ENCODE results near the gene CAPZA1. TPM values are rescaled to one million over a fixed set of nuclear protein-coding genes. Genes with fewer than 3 reads are reported as not detected.
"Not testable (repeated sequence)": the region's sequence is repeated elsewhere in the genome, so short reads cannot be mapped to it uniquely, and the experiment has no call there.

Gene CAPZA1
- total RNA-seq, 8 experiments from 2014 or later = 119 to 210 (median 162) TPM

- no peak overlapping the region for H3K27ac ChIP-seq
- WGBS, 10 experiments = 55 to 100% (median 95%) methylated on average over 1 to 4 of the region's 4 CpGs; no CpG with 5 or more reads in 1 of the 10 experiments
- no peaks in the 10 kb centered on the region for H3K4me1 ChIP-seq (replicated peaks in 1 of 2)
- H3K4me3 ChIP-seq = no peak overlapping the region
- in situ Hi-C loops (cut with MboI; ENCODE audit: low pct_unique_long_range_greater_than_20kb in 2 of 9, low sequenced_read_pairs in 9 of 9, unreplicated experiment in 9 of 9) = loop anchor here in 2 of 9 experiments (25.0 kb wide), 2 partner anchors 93 to 218 kb away; partner anchors contain the start of genes CTTNBP2NL (in 1 of the 2) and WNT2B (in 1 of the 2)
- ATAC-seq (replicated peaks in 6 of 8) = no peak
Observed at GRCh38 chr1:112605633-112606327, 13.9 kb upstream of the CAPZA1 start.

- in situ Hi-C loops (cut with MboI; ENCODE audit: low pct_unique_long_range_greater_than_20kb in 2 of 9, low sequenced_read_pairs in 9 of 9, unreplicated experiment in 9 of 9) = loop anchor here in 2 of 9 experiments (10.0 to 25.0 kb wide), 3 partner anchors 102 to 227 kb away; partner anchors contain the start of genes CTTNBP2NL (in 2 of the 2) and WNT2B (in 1 of the 2)
- ATAC-seq (replicated peaks in 6 of 8) = peak in 1 of 8 experiments; percentile 10
Observed at GRCh38 chr1:112614460-112615065, 5.1 kb upstream of the CAPZA1 start.

GRCh38 chr1:112618114-112618720, 1.4 kb upstream of the CAPZA1 start:
- 0 to 9% (median 1%) methylated on average over 5 to 11 of the region's 12 CpGs; no CpG with 5 or more reads in 1 of the 10 experiments for WGBS, 10 experiments
- Histone ChIP-seq H3K4me3 (peak overlapping the region; percentile 84 to 97 (median 94)), H3K4me1 (replicated peaks in 1 of 2) (peaks cover 18 to 24% of the 10 kb centered on the region in 2 donors), H3K27ac (peak overlapping the region; percentile 95 to 98)
- no peak for ATAC-seq (replicated peaks in 6 of 8)
- in situ Hi-C loops (cut with MboI; ENCODE audit: low pct_unique_long_range_greater_than_20kb in 2 of 9, low sequenced_read_pairs in 9 of 9, unreplicated experiment in 9 of 9) = loop anchor here in 2 of 9 experiments (10.0 to 25.0 kb wide), 3 partner anchors 106 to 231 kb away; partner anchors contain the start of genes CTTNBP2NL (in 2 of the 2) and WNT2B (in 1 of the 2)

More at GRCh38 chr1:112614460-112615065, 5.1 kb upstream of the CAPZA1 start:
- 52 to 89% (median 83%) methylated on average over 3 to 6 of the region's 6 CpGs for WGBS, 10 experiments
- Histone ChIP-seq H3K4me1 (replicated peaks in 1 of 2) (peaks cover 4 to 11% of the 10 kb centered on the region in 2 donors), H3K27ac (no peak overlapping the region), H3K4me3 (no peak overlapping the region)

GRCh38 chr1:112618721-112619517, 713 bp upstream of the CAPZA1 start, which contains the start of gene ST7L:
ST7L (minus strand) TSS chr1:112619141; CDS start chr1:112619113, 28 bp downstream.
- in situ Hi-C loops (cut with MboI; ENCODE audit: low pct_unique_long_range_greater_than_20kb in 2 of 9, low sequenced_read_pairs in 9 of 9, unreplicated experiment in 9 of 9) = loop anchor here in 2 of 9 experiments (10.0 to 25.0 kb wide), 3 partner anchors 107 to 232 kb away; partner anchors contain the start of genes CTTNBP2NL (in 2 of the 2) and WNT2B (in 1 of the 2)

GRCh38 chr1:112620377-112620695, 704 bp downstream of the CAPZA1 start:
- ATAC-seq (replicated peaks in 6 of 8) = no peak
- Histone ChIP-seq H3K4me3 (peak overlapping the region; percentile 84 to 97 (median 94)), H3K4me1 (replicated peaks in 1 of 2) (peaks cover 18 to 24% of the 10 kb centered on the region in 2 donors), H3K27ac (peak overlapping the region; percentile 95 to 98)
- WGBS, 10 experiments = 0 to 7% (median 2%) methylated on average over 1 to 6 of the region's 6 CpGs
- in situ Hi-C loops (cut with MboI; ENCODE audit: low pct_unique_long_range_greater_than_20kb in 2 of 9, low sequenced_read_pairs in 9 of 9, unreplicated experiment in 9 of 9) = loop anchor here in 2 of 9 experiments (25.0 kb wide), 2 partner anchors 108 to 233 kb away; partner anchors contain the start of genes CTTNBP2NL (in 1 of the 2) and WNT2B (in 1 of the 2)

More at GRCh38 chr1:112618721-112619517, 713 bp upstream of the CAPZA1 start, which contains the start of gene ST7L:
- peak; percentile 28 to 79 (median 66) for ATAC-seq (replicated peaks in 6 of 8)
- Histone ChIP-seq H3K4me1 (replicated peaks in 1 of 2) (peaks cover 18 to 24% of the 10 kb centered on the region in 2 donors), H3K27ac (peak within 1 kb of the TSS; percentile 95 to 98), H3K4me3 (peak within 1 kb of the TSS; percentile 84 to 97 (median 94))
- WGBS, 10 experiments = 0 to 1% (median 0%) methylated on average over 4 to 23 of the region's 48 CpGs; no CpG with 5 or more reads in 3 of the 10 experiments

- in situ Hi-C loops (cut with MboI; ENCODE audit: low pct_unique_long_range_greater_than_20kb in 2 of 9, low sequenced_read_pairs in 9 of 9, unreplicated experiment in 9 of 9) = loop anchor here in 2 of 9 experiments (25.0 kb wide), 2 partner anchors 112 to 237 kb away; partner anchors contain the start of genes CTTNBP2NL (in 1 of the 2) and WNT2B (in 1 of the 2)
- peaks cover 13 to 14% of the 10 kb centered on the region in 2 donors for H3K4me1 ChIP-seq (replicated peaks in 1 of 2)
- not testable (repeated sequence) for ATAC-seq (replicated peaks in 6 of 8); H3K27ac ChIP-seq; H3K4me3 ChIP-seq
- 79 to 100% (median 100%) methylated on average over 1 to 5 of the region's 5 CpGs; no CpG with 5 or more reads in 3 of the 10 experiments for WGBS, 10 experiments
Observed at GRCh38 chr1:112624493-112624892, 4.9 kb downstream of the CAPZA1 start.

- 95 to 100% (median 100%) methylated on average over 1 to 2 of the region's 2 CpGs; no CpG with 5 or more reads in 7 of the 10 experiments for WGBS, 10 experiments
- Histone ChIP-seq H3K27ac (no peak overlapping the region), H3K4me3 (no peak overlapping the region), H3K4me1 (replicated peaks in 1 of 2) (peaks cover 13 to 14% of the 10 kb centered on the region in 2 donors)
- in situ Hi-C loops (cut with MboI; ENCODE audit: low pct_unique_long_range_greater_than_20kb in 2 of 9, low sequenced_read_pairs in 9 of 9, unreplicated experiment in 9 of 9) = no loop called here
- ATAC-seq (replicated peaks in 6 of 8) = peak in 3 of 8 experiments; percentile 28 to 46 (median 41)
Observed at GRCh38 chr1:112625696-112626095, 6.1 kb downstream of the CAPZA1 start.

GRCh38 chr1:112626193-112626592, 6.6 kb downstream of the CAPZA1 start:
- ATAC-seq (replicated peaks in 6 of 8) = no peak
- WGBS, 10 experiments = 86 to 98% (median 96%) methylated on average over 1 to 5 of the region's 5 CpGs; no CpG with 5 or more reads in 1 of the 10 experiments
- Histone ChIP-seq H3K27ac (no peak overlapping the region), H3K4me3 (no peak overlapping the region), H3K4me1 (replicated peaks in 1 of 2) (peaks cover 8 to 9% of the 10 kb centered on the region in 2 donors)
- in situ Hi-C loops (cut with MboI; ENCODE audit: low pct_unique_long_range_greater_than_20kb in 2 of 9, low sequenced_read_pairs in 9 of 9, unreplicated experiment in 9 of 9) = no loop called here

- in situ Hi-C loops (cut with MboI; ENCODE audit: low pct_unique_long_range_greater_than_20kb in 2 of 9, low sequenced_read_pairs in 9 of 9, unreplicated experiment in 9 of 9) = no loop called here
- no peak overlapping the region for H3K4me3 ChIP-seq
- no peak for ATAC-seq (replicated peaks in 6 of 8)
- peaks cover 1 to 3% of the 10 kb centered on the region in 2 donors for H3K4me1 ChIP-seq (replicated peaks in 1 of 2)
- no peak overlapping the region for H3K27ac ChIP-seq
Observed at GRCh38 chr1:112626887-112627286, 7.3 kb downstream of the CAPZA1 start.

GRCh38 chr1:112628516-112628915, 8.9 kb downstream of the CAPZA1 start:
- in situ Hi-C loops (cut with MboI; ENCODE audit: low pct_unique_long_range_greater_than_20kb in 2 of 9, low sequenced_read_pairs in 9 of 9, unreplicated experiment in 9 of 9) = no loop called here
- H3K27ac ChIP-seq = no peak overlapping the region

GRCh38 chr1:112629256-112629655, 9.6 kb downstream of the CAPZA1 start:
- in situ Hi-C loops (cut with MboI; ENCODE audit: low pct_unique_long_range_greater_than_20kb in 2 of 9, low sequenced_read_pairs in 9 of 9, unreplicated experiment in 9 of 9) = no loop called here
- H3K4me1 ChIP-seq (replicated peaks in 1 of 2) = no peaks in the 10 kb centered on the region
- no peak overlapping the region for H3K4me3 ChIP-seq
- no peak for ATAC-seq (replicated peaks in 6 of 8)
- H3K27ac ChIP-seq = no peak overlapping the region

More at GRCh38 chr1:112628516-112628915, 8.9 kb downstream of the CAPZA1 start:
- no peak overlapping the region for H3K4me3 ChIP-seq
- H3K4me1 ChIP-seq (replicated peaks in 1 of 2) = no peaks in the 10 kb centered on the region
- ATAC-seq (replicated peaks in 6 of 8) = no peak
- 0 to 100% (median 97%) methylated on average over 1 to 2 of the region's 2 CpGs; no CpG with 5 or more reads in 1 of the 10 experiments for WGBS, 10 experiments

- no peak for ATAC-seq (replicated peaks in 6 of 8)
- H3K27ac ChIP-seq = no peak overlapping the region
- peaks cover 0 to 4% of the 10 kb centered on the region in 2 donors for H3K4me1 ChIP-seq (replicated peaks in 1 of 2)
- in situ Hi-C loops (cut with MboI; ENCODE audit: low pct_unique_long_range_greater_than_20kb in 2 of 9, low sequenced_read_pairs in 9 of 9, unreplicated experiment in 9 of 9) = no loop called here
- H3K4me3 ChIP-seq = no peak overlapping the region
- 78 to 100% (median 93%) methylated on average over 1 to 2 of the region's 2 CpGs for WGBS, 10 experiments
Observed at GRCh38 chr1:112633628-112634027, 14.0 kb downstream of the CAPZA1 start.
